OCI-LY1 (cell line): ENCODE data around the gene LRRC8E.

Source experiments
- CTCF ChIP-seq: fragments of 200-600 bp; sonication (generic), shearing (Covaris generic); IDR thresholded peaks from 2 replicates; pipeline ENCODE4 v1.5.1; 2017; ENCODE audit warnings: mild to moderate bottlenecking, antibody characterized with exemption, low read length, moderate library complexity, mixed read lengths
- EZH2 ChIP-seq: fragments of 200-600 bp; sonication (generic), shearing (Covaris generic); IDR thresholded peaks from 2 replicates; pipeline ENCODE4 v1.8.0; 2017; ENCODE audit warnings: borderline replicate concordance, mixed run types, mild to moderate bottlenecking, antibody characterized with exemption, low read length, moderate library complexity, mixed read lengths

- TF ChIP-seq CTCF: no peak
- no peak for TF ChIP-seq EZH2
Measured at GRCh38 chr19:7883105-7883504, 5.2 kb upstream of the LRRC8E start.
